Subcutaneous abdominal adipose tissue (tissue), 5 donors: ENCODE data around the gene RASGRF1.
"Not testable (repeated sequence)": the region's sequence is repeated elsewhere in the genome, so short reads cannot be mapped to it uniquely, and the experiment has no call there.

Source experiments
- H3K27ac ChIP-seq: one replicate; pipeline ENCODE4 v1.7.0; 2013; ENCODE audit warnings: low read depth, mild to moderate bottlenecking, inconsistent platforms, low read length, moderate library complexity
- H3K27me3 ChIP-seq, 5 donors: one replicate each; pipeline ENCODE4 v1.7.0; 2013; ENCODE audit warnings: low read length in 5 of 5, inconsistent platforms in 1 of 5; ENCODE audit not compliant: control insufficient read depth in 5 of 5, insufficient read depth in 4 of 5
- H3K36me3 ChIP-seq, 5 donors: one replicate each; pipeline ENCODE4 v1.7.0; 2013; ENCODE audit warnings: low read length in 5 of 5; ENCODE audit not compliant: control insufficient read depth in 5 of 5, insufficient read depth in 5 of 5
- H3K4me1 ChIP-seq, 5 donors: one replicate each; pipeline ENCODE4 v1.7.0; 2013; ENCODE audit warnings: low read length in 5 of 5, mild to moderate bottlenecking in 3 of 5, moderate library complexity in 1 of 5; ENCODE audit not compliant: control insufficient read depth in 5 of 5, insufficient read depth in 5 of 5
- H3K4me3 ChIP-seq, 5 donors: one replicate each; pipeline ENCODE4 v1.7.0; 2013; ENCODE audit warnings: low read length in 5 of 5, low read depth in 1 of 5
- H3K9ac ChIP-seq, 5 donors: one replicate each; pipeline ENCODE4 v1.7.0; 2013; ENCODE audit warnings: low read length in 5 of 5, mild to moderate bottlenecking in 4 of 5, moderate library complexity in 3 of 5
- H3K9me3 ChIP-seq, 5 donors: one replicate each; pipeline ENCODE4 v1.7.0; 2013; ENCODE audit warnings: low read length in 5 of 5; ENCODE audit not compliant: control insufficient read depth in 5 of 5
- donor health status: healthy.
- donor health status: healthy.
- donor health status: healthy.
- donor health status: healthy.
- donor health status: healthy.

The RASGRF1 gene

DNA sequence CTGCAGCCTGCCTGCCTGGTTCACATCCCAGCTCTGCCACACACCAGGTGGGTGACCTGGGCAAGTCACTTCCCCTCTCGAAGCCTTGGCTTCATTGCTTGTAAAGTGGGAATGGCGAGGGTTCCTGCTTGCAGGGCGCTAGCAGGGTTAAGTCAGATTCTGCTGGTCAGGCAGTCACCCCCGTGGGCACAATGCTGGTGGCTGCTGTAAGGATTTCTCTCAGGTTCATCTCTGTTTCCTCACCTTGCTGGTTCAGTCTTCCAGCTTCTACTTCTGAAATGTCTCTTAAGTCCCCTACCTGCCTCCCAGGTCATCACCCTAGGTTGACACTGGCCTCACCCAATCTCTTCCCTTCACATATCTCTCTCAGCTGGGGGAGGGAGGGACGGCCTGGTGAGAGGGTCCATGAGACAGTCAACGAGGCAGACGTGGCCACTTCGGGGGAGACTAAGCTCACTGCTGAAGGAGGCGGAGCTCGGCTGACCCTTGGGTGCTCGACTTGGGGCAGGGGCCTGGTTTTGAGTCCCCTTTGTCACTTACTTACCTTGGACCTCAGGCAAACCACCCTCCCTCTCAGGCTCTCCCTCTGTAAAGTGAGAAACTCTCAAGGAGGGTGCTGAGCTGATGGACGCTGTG, 157.3 kb downstream of the RASGRF1 start:
- peaks cover 0 to 36% (median 4%) of the 10 kb centered on the region in 5 donors for H3K36me3 ChIP-seq
- peaks cover 0 to 24% (median 8%) of the 10 kb centered on the region in 5 donors for H3K27me3 ChIP-seq
- H3K4me1 ChIP-seq = peaks cover 12 to 42% (median 30%) of the 10 kb centered on the region in 5 donors
- H3K9me3 ChIP-seq = no peaks in the 10 kb centered on the region
- H3K9ac ChIP-seq = peak overlapping the region in 1 of 5 donors; percentile 25
- no peak overlapping the region for H3K4me3 ChIP-seq
- H3K27ac ChIP-seq = no peak overlapping the region

DNA sequence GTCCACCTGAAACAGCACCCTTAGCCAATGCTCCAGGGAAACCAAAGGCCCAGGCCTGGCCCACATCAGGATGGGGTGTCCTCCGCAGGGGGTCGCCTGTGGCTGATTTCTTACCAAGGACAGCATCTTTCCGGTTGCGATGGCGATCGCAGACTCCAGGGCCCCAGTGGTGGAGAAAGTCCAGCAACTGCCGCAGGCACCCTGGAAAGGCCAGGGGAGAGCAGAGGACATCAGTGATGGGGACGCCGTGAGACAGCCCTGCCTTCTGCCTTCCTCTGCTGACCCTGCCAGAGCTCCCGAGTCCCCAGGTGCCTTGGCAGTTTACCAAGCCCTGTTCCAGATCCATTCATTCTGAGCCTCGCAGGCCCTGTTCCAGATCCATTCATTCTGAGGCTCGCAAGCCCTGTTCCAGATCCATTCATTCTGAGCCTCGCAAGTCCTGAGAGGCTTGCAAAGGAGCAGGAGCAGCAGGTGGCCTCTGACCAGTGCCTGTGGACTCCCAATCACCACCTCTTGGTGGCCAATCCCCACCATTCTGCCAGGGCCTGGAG, 158.2 kb downstream of the RASGRF1 start:
- no peaks in the 10 kb centered on the region for H3K9me3 ChIP-seq
- no peak overlapping the region for H3K9ac ChIP-seq
- H3K4me3 ChIP-seq = no peak overlapping the region
- H3K27ac ChIP-seq = no peak overlapping the region
- H3K4me1 ChIP-seq = peaks cover 9 to 34% (median 23%) of the 10 kb centered on the region in 5 donors
- peaks cover 0 to 22% (median 8%) of the 10 kb centered on the region in 5 donors for H3K27me3 ChIP-seq
- peaks cover 0 to 44% (median 11%) of the 10 kb centered on the region in 5 donors for H3K36me3 ChIP-seq

DNA sequence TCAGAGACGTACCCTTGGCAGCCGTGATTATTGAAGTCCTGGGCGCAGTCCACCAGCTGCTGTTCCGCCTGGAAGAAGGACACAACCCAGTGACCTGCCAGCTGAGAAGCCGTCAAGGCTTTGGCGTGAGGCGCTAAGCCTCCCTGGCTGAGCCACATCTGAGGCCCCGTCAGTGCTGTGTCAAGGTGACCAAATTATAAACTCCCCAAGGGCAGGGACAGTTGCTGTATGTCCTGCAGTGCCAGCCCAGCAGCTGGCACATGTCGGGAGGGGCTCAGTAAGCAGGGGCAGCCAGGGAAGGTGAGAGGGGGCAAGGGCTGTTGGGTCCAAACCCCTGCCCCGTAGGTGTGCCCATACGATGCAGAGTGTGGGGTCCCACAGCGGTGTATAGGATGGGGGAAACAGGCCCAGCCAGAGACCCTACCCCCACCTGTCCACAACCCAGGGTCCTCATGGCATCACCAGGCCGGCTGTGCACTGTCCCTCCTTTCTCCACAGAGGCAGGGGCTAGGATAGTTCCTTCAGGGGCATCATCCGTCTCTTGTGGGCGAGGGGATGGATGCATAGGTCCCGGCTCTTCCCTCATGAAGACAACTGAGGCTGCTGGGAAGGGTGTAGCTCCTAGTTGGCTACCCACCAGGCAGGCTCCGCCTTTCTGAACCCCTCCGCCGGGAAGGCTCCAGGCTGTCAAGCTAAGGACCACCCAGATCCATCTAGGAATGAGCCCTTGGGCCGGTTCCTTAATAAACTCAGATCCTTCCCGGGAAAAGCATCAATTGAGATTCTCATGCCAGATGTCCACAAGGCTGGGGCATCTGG, 158.9 kb downstream of the RASGRF1 start:
- Histone ChIP-seq H3K4me3 (no peak overlapping the region), H3K27ac (no peak overlapping the region), H3K9me3 (no peaks in the 10 kb centered on the region), H3K9ac (no peak overlapping the region), H3K4me1 (peaks cover 4 to 27% (median 16%) of the 10 kb centered on the region in 5 donors), H3K27me3 (peaks cover 0 to 17% (median 4%) of the 10 kb centered on the region in 5 donors), H3K36me3 (peaks cover 0 to 51% (median 18%) of the 10 kb centered on the region in 5 donors)

DNA sequence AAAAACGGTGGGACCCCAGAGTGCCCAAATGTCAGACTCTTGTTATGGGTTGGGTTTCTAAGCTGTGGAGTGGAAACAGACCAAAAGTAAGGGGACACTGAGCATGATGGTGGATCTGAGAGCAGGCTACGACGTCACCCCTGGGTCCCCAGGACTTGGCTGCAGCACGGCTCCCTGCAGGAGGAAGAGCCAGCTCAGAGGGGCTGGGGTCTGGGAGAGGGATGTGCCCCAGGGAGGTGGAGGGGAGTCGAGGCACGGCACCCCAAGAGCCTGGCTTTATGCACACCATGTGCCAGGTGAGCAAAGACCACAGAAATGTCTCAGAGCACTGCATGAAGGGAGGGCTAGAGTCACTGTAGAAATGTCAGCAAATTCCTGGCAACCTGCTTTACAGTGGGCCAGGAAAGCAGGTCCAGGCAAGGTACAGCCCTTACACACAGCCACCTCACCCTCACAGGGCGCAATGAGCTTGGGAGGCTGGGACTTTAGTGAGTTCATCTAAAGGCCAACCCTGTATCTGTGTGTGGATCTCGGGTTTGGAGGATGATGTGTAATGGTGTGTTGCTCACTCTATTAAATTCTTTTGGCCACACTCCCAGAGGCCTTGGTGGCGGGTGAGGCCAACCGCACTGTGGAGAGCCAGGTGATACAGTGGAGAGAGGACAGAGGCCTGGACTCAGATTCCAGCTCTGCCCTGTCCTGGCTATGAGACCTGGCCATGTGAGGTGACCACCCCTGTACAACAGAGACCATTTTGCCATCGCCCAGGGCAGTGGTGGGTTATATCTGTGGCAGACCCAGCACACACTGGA, 159.8 kb downstream of the RASGRF1 start:
- H3K4me1 ChIP-seq = peaks cover 4 to 23% (median 16%) of the 10 kb centered on the region in 5 donors
- peaks cover 0 to 17% (median 4%) of the 10 kb centered on the region in 5 donors for H3K27me3 ChIP-seq
- no peak overlapping the region for H3K4me3 ChIP-seq
- no peak overlapping the region for H3K9ac ChIP-seq
- peaks cover 0 to 59% (median 26%) of the 10 kb centered on the region in 5 donors for H3K36me3 ChIP-seq
- H3K9me3 ChIP-seq = no peaks in the 10 kb centered on the region
- no peak overlapping the region for H3K27ac ChIP-seq

GRCh38 chr15:78929536-78930264, 160.9 kb downstream of the RASGRF1 start:
- Histone ChIP-seq H3K36me3 (peaks cover 0 to 70% (median 36%) of the 10 kb centered on the region in 5 donors), H3K27me3 (peaks cover 0 to 17% (median 2%) of the 10 kb centered on the region in 5 donors), H3K9ac (no peak overlapping the region), H3K27ac (no peak overlapping the region), H3K9me3 (no peaks in the 10 kb centered on the region), H3K4me1 (peaks cover 2 to 18% (median 15%) of the 10 kb centered on the region in 5 donors), H3K4me3 (no peak overlapping the region)

GRCh38 chr15:78928616-78929093, 161.9 kb downstream of the RASGRF1 start:
- H3K9ac ChIP-seq = no peak overlapping the region
- peaks cover 0 to 8% (median 5%) of the 10 kb centered on the region in 5 donors for H3K4me1 ChIP-seq
- no peak overlapping the region for H3K4me3 ChIP-seq
- H3K36me3 ChIP-seq = peaks cover 0 to 79% (median 38%) of the 10 kb centered on the region in 5 donors
- peaks cover 0 to 12% (median 0%) of the 10 kb centered on the region in 5 donors for H3K27me3 ChIP-seq
- H3K9me3 ChIP-seq = no peaks in the 10 kb centered on the region
- H3K27ac ChIP-seq = no peak overlapping the region

- H3K27ac ChIP-seq, H3K9ac ChIP-seq, H3K9me3 ChIP-seq, H3K27me3 ChIP-seq, H3K4me3 ChIP-seq, H3K4me1 ChIP-seq: not testable (repeated sequence)
- H3K36me3 ChIP-seq = peaks cover 0 to 81% (median 43%) of the 10 kb centered on the region in 5 donors
Observed at GRCh38 chr15:78928176-78928575, 162.4 kb downstream of the RASGRF1 start.

DNA sequence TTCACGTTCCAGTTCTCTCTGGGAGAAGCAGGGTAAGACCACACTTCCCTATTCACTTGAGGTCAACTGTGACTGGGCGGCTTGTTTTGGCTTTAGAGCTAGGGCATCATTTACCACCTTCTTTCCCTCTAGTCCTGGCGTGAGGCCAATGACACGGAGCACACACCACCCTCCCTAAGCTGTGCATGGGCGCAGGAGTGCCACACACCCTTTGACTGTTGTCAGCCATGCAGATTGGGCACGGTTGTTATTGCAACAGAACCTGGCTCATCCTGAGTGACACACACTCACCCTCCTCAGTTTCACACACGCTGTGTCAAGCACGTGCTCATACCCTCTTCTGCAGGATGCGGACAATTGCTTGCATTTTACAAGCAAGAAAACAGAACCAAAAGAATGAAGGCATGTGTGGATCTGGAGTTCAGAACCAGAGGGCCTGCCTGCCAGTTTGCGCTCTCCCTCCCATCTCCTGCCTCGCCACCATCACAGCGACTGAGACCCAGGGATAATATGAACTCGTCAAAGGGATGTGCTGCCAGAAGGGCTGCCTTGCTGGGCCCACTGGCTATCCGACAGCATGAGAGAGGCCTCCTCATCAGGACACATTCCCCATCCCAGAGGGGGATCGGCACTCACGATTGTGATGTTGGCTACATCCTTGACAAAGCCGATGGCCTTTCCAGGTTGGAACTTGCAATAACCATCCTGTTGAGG, 163.3 kb downstream of the RASGRF1 start:
- H3K4me3 ChIP-seq = no peak overlapping the region
- H3K4me1 ChIP-seq = peaks cover 0 to 3% (median 0%) of the 10 kb centered on the region in 5 donors
- H3K27ac ChIP-seq = no peak overlapping the region
- H3K27me3 ChIP-seq = peaks cover 0 to 5% (median 0%) of the 10 kb centered on the region in 5 donors
- peaks cover 0 to 86% (median 52%) of the 10 kb centered on the region in 5 donors for H3K36me3 ChIP-seq
- no peaks in the 10 kb centered on the region for H3K9me3 ChIP-seq
- H3K9ac ChIP-seq = no peak overlapping the region
